Liver (tissue), 9 donors: ENCODE results near the gene CRB2. TPM values are rescaled to one million over a fixed set of nuclear protein-coding genes. Genes with fewer than 3 reads are reported as not detected.

Source experiments
- DNase-seq: peaks from one replicate; pipeline ENCODE4 v3.0.0-alpha.2; 2017; ENCODE audit warnings: low spot score
- H3K27ac ChIP-seq, 2 donors: one replicate each; pipeline ENCODE4 v1.7.0; 2013; ENCODE audit warnings: inconsistent platforms in 2 of 2, low read length in 2 of 2, control low read depth in 1 of 2, low read depth in 1 of 2, mild to moderate bottlenecking in 1 of 2
- H3K27me3 ChIP-seq, 4 donors: one replicate each; pipeline versions ENCODE4 v1.6.1 to v1.7.0; 2013; ENCODE audit warnings: low read length in 3 of 4, inconsistent platforms in 1 of 4, mild to moderate bottlenecking in 1 of 4, moderate library complexity in 1 of 4; ENCODE audit not compliant: control insufficient read depth in 4 of 4, insufficient read depth in 4 of 4
- H3K36me3 ChIP-seq, 4 donors: one replicate each; pipeline versions ENCODE4 v1.6.1 to v1.7.0; 2013; ENCODE audit warnings: low read length in 3 of 4, mild to moderate bottlenecking in 3 of 4, low read depth in 1 of 4, moderate library complexity in 1 of 4; ENCODE audit not compliant: control insufficient read depth in 4 of 4, insufficient read depth in 3 of 4
- H3K4me1 ChIP-seq, 4 donors: one replicate each; pipeline versions ENCODE4 v1.6.1 to v1.7.0; 2013; ENCODE audit warnings: low read length in 3 of 4, mild to moderate bottlenecking in 3 of 4, moderate library complexity in 1 of 4; ENCODE audit not compliant: control insufficient read depth in 4 of 4, insufficient read depth in 4 of 4
- H3K4me3 ChIP-seq, 3 donors: one replicate each; pipeline versions ENCODE4 v1.6.1 to v1.7.0; 2013; ENCODE audit warnings: low read length in 3 of 3, control low read depth in 1 of 3, low read depth in 1 of 3, mild to moderate bottlenecking in 1 of 3
- H3K9ac ChIP-seq, 2 donors: one replicate each; pipeline ENCODE4 v1.7.0; 2013; ENCODE audit warnings: low read length in 2 of 2, mild to moderate bottlenecking in 2 of 2, moderate library complexity in 2 of 2, control low read depth in 1 of 2, low read depth in 1 of 2
- H3K9me3 ChIP-seq, 4 donors: one replicate each; pipeline versions ENCODE4 v1.6.1 to v1.7.0; 2013; ENCODE audit warnings: low read length in 3 of 4; ENCODE audit not compliant: control insufficient read depth in 4 of 4
- EGR1 ChIP-seq, 2 donors: IDR thresholded peaks; 2 replicates each; pipeline ENCODE4 v1.6.1; 2016 to 2018; ENCODE audit warnings: antibody characterized with exemption in 2 of 2, low read depth in 2 of 2
- FOXA1 ChIP-seq: IDR thresholded peaks from 2 replicates; pipeline ENCODE4 v1.6.1; 2016; ENCODE audit warnings: antibody characterized with exemption
- FOXA2 ChIP-seq: IDR thresholded peaks from 2 replicates; pipeline ENCODE4 v1.6.1; 2016; ENCODE audit warnings: antibody characterized with exemption
- HNF4G ChIP-seq: IDR thresholded peaks from 2 replicates; pipeline ENCODE4 v1.6.1; 2016; ENCODE audit warnings: antibody characterized with exemption
- JUND ChIP-seq, 2 donors: IDR thresholded peaks; 2 replicates each; pipeline ENCODE4 v1.6.1; 2016; ENCODE audit warnings: antibody characterized with exemption in 2 of 2
- NR2F2 ChIP-seq: IDR thresholded peaks from 2 replicates; pipeline ENCODE4 v1.6.1; 2016; ENCODE audit warnings: antibody characterized with exemption
- RXRA ChIP-seq, 2 donors: IDR thresholded peaks; 2 replicates each; pipeline ENCODE4 v1.6.1; 2017 to 2018; ENCODE audit warnings: antibody characterized with exemption in 2 of 2, mild to moderate bottlenecking in 1 of 2
- SP1 ChIP-seq: IDR thresholded peaks from 2 replicates; pipeline ENCODE4 v1.6.1; 2018; ENCODE audit warnings: antibody characterized with exemption, mild to moderate bottlenecking
- YY1 ChIP-seq: IDR thresholded peaks from 2 replicates; pipeline ENCODE4 v1.6.1; 2016; ENCODE audit warnings: antibody characterized with exemption, mild to moderate bottlenecking
- WGBS: extraction: QIAGEN DNeasy Blood & Tissue Kit; methylation state at CpG from one replicate; pipeline ENCODE4 v1.1.7; 2013; 5-methylcytosine and 5-hydroxymethylcytosine counted together
- polyA plus RNA-seq, 2 donors: library from polyadenylated mRNA; stranded (reverse) in 1 of 2; unstranded in 1 of 2; fragments of 200-250 nt in 1 of 2; fragments of >200 nt in 1 of 2; fragmentation: Nextera tagmentation in 1 of 2; extraction: Ambion mirVana in 1 of 2; gene quantifications; one replicate each; pipeline versions ENCODE4 v1.2.1 to v1.2.3, GENCODE V29; 2013 to 2015
- total RNA-seq, 2 donors: library from RNA; depleted of rRNA; stranded (reverse); fragments of >200 nt; gene quantifications; one replicate each; pipeline ENCODE4 v1.2.3, GENCODE V29; 2014
- TF ChIP-seq, protein P1 (sequence below): IDR thresholded peaks from 2 replicates; pipeline ENCODE4 v1.6.1; 2016; ENCODE audit warnings: antibody characterized with exemption, mild to moderate bottlenecking
- TF ChIP-seq, protein P2 (sequence below): IDR thresholded peaks from 2 replicates; pipeline ENCODE4 v1.6.1; 2016; ENCODE audit warnings: antibody characterized with exemption
- TF ChIP-seq, protein P3 (sequence below): fragments of 150-350 bp; IDR thresholded peaks from 2 replicates; pipeline ENCODE4 v1.5.1; 2017; ENCODE audit warnings: improper control_type of control experiment, low read depth, low read length; ENCODE audit not compliant: missing input control
- TF ChIP-seq, protein P4 (sequence below): IDR thresholded peaks from 2 replicates; pipeline ENCODE4 v1.6.1; 2016; ENCODE audit warnings: antibody characterized with exemption
- donor health status: healthy.
- donor health status: healthy.
- donor health status: healthy.
- donor health status: healthy.
- donor health status: healthy.

The CRB2 gene
- total and polyA plus RNA-seq, 4 donors = 1.7 TPM; not detected in 3

DNA sequence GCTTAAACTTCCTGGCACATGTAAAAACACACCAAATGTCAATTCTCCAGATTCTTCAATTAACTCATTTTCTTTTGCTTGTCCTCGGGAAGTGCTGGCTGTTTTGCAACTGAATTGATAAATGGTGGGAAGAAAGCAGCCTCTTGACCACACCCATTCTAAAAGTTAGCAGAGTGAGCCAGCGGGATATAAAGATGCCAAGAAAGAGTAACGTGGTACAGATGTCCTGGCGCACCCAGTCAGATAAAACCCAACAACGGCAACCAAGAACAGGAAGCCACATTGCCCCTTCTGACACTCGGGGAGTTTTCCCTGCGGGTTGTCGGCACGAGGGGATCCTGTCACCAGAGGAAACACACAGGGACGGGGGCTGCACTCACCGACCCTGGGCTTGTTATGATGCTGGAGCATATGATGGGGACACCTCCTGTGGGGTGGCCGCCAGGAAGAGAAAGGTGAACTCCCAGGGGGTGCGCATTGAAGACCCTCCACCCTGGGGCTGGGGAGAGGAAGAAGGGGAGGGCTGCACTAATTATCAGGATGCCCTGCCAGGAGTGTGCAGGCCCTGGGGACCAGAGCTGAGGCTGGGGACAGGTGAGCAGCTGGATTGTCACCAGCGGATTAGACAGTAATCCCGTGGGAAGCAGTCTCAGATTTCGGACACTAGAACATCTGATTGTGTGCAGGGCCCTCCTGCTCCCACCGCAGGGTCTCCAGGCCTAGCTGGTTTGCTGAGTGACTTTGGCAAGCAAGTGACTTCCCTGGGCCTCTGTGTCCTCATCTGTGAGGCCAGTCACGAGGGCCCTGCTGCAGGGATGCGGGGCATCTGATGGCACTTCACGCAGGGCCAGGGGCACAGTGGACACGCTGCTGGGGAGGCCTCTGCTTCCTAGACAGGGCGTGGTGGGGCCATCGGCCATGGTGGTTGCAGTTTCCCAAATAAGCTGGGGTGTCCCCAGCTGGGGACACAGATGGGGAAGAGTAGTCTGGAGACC, 59.2 kb downstream of the CRB2 start:
- H3K27me3 ChIP-seq = no peaks in the 10 kb centered on the region
- no peak overlapping the region for H3K27ac ChIP-seq
- DNase-seq = no peak
- peaks cover 0 to 14% (median 3%) of the 10 kb centered on the region in 4 donors for H3K36me3 ChIP-seq
- no peaks in the 10 kb centered on the region for H3K9me3 ChIP-seq
- no peak overlapping the region for H3K4me3 ChIP-seq
- TF ChIP-seq RXRA (IDR thresholded peaks at IDR 0.05) = no peak
- TF ChIP-seq, protein P1, sequence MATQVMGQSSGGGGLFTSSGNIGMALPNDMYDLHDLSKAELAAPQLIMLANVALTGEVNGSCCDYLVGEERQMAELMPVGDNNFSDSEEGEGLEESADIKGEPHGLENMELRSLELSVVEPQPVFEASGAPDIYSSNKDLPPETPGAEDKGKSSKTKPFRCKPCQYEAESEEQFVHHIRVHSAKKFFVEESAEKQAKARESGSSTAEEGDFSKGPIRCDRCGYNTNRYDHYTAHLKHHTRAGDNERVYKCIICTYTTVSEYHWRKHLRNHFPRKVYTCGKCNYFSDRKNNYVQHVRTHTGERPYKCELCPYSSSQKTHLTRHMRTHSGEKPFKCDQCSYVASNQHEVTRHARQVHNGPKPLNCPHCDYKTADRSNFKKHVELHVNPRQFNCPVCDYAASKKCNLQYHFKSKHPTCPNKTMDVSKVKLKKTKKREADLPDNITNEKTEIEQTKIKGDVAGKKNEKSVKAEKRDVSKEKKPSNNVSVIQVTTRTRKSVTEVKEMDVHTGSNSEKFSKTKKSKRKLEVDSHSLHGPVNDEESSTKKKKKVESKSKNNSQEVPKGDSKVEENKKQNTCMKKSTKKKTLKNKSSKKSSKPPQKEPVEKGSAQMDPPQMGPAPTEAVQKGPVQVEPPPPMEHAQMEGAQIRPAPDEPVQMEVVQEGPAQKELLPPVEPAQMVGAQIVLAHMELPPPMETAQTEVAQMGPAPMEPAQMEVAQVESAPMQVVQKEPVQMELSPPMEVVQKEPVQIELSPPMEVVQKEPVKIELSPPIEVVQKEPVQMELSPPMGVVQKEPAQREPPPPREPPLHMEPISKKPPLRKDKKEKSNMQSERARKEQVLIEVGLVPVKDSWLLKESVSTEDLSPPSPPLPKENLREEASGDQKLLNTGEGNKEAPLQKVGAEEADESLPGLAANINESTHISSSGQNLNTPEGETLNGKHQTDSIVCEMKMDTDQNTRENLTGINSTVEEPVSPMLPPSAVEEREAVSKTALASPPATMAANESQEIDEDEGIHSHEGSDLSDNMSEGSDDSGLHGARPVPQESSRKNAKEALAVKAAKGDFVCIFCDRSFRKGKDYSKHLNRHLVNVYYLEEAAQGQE = no peak
- TF ChIP-seq EGR1 (IDR thresholded peaks at IDR 0.05; ENCODE audit: low read depth in 2 of 2) = no peak
- no peak for TF ChIP-seq FOXA1
- 91% methylated on average over 23 of the region's 23 CpGs for WGBS
- H3K4me1 ChIP-seq = no peaks in the 10 kb centered on the region
- no peak overlapping the region for H3K9ac ChIP-seq

DNA sequence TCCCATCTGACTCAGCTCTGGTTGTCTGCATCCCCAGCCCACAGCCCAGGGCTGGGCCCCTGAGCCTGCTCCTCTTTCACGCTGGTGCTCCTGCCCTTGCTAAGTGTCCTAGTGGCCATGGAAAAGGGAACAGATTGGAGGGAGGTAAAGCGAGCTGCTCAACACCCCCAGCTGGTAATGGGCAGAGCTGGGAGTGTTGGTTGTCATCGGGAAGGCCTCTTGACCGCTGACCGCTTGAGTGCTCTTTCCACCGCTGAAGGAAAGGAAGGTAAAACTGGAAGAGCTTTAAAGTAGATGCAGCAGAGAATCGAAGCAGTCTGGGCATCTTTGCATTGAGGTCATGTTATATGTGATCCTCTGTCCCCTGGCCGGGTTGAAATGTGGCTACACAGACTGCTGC, 60.2 kb downstream of the CRB2 start:
- Histone ChIP-seq H3K27ac (no peak overlapping the region), H3K9ac (no peak overlapping the region), H3K27me3 (no peaks in the 10 kb centered on the region), H3K9me3 (no peaks in the 10 kb centered on the region), H3K4me1 (no peaks in the 10 kb centered on the region), H3K36me3 (peaks cover 0 to 14% (median 3%) of the 10 kb centered on the region in 4 donors), H3K4me3 (no peak overlapping the region)
- no peak for DNase-seq
- WGBS = 92% methylated on average over 8 of the region's 8 CpGs
- TF ChIP-seq NR2F2 = no peak
- TF ChIP-seq HNF4G = no peak
- TF ChIP-seq YY1 = no peak
- TF ChIP-seq SP1 = no peak
- no peak for TF ChIP-seq FOXA2
- TF ChIP-seq, protein P2, sequence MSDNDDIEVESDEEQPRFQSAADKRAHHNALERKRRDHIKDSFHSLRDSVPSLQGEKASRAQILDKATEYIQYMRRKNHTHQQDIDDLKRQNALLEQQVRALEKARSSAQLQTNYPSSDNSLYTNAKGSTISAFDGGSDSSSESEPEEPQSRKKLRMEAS = no peak
- no peak for TF ChIP-seq JUND (IDR thresholded peaks at IDR 0.05)
- TF ChIP-seq, protein P3, sequence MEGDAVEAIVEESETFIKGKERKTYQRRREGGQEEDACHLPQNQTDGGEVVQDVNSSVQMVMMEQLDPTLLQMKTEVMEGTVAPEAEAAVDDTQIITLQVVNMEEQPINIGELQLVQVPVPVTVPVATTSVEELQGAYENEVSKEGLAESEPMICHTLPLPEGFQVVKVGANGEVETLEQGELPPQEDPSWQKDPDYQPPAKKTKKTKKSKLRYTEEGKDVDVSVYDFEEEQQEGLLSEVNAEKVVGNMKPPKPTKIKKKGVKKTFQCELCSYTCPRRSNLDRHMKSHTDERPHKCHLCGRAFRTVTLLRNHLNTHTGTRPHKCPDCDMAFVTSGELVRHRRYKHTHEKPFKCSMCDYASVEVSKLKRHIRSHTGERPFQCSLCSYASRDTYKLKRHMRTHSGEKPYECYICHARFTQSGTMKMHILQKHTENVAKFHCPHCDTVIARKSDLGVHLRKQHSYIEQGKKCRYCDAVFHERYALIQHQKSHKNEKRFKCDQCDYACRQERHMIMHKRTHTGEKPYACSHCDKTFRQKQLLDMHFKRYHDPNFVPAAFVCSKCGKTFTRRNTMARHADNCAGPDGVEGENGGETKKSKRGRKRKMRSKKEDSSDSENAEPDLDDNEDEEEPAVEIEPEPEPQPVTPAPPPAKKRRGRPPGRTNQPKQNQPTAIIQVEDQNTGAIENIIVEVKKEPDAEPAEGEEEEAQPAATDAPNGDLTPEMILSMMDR = no peak
- TF ChIP-seq, protein P4, sequence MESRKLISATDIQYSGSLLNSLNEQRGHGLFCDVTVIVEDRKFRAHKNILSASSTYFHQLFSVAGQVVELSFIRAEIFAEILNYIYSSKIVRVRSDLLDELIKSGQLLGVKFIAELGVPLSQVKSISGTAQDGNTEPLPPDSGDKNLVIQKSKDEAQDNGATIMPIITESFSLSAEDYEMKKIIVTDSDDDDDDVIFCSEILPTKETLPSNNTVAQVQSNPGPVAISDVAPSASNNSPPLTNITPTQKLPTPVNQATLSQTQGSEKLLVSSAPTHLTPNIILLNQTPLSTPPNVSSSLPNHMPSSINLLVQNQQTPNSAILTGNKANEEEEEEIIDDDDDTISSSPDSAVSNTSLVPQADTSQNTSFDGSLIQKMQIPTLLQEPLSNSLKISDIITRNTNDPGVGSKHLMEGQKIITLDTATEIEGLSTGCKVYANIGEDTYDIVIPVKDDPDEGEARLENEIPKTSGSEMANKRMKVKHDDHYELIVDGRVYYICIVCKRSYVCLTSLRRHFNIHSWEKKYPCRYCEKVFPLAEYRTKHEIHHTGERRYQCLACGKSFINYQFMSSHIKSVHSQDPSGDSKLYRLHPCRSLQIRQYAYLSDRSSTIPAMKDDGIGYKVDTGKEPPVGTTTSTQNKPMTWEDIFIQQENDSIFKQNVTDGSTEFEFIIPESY = no peak
